HG03108 (cell line): Measurements from ENCODE around the gene SLC11A2.
"Not testable (repeated sequence)": the region's sequence is repeated elsewhere in the genome, so short reads cannot be mapped to it uniquely, and the experiment has no call there.

ENCODE experiments used
- ATAC-seq: cut with Tn5 transposase; IDR thresholded peaks from one replicate; pipeline ENCODE4 v1.9.1; 2021; ENCODE audit warnings: moderate library complexity; ENCODE audit not compliant: unreplicated experiment

SLC11A2 gene

GRCh38 chr12:50991291-50991690, 34.9 kb downstream of the SLC11A2 start:
- no peak for ATAC-seq

GRCh38 chr12:50990791-50991190, 35.4 kb downstream of the SLC11A2 start:
- no peak for ATAC-seq

GRCh38 chr12:50990147-50990727, 35.9 kb downstream of the SLC11A2 start:
- no peak for ATAC-seq

DNA sequence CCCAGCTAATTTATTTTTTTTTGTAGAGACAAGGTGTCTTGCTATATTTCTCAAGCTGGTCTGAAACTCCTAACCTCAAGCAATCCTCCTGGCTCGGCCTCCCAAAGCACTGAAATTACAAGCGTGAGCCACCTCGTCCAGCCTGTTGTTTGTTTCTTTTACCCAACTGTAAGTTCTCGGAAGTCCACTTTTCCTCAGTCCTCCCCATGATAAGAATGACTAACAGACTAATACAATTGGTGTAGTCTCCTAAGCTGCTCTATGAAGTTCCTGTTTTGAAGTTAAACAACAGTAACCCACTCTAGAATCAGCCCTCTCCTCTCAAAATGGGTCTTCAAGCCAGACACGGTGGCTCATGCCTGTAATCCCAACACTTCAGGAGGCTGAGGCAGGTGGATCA, 37.3 kb downstream of the SLC11A2 start:
- no peak for ATAC-seq

DNA sequence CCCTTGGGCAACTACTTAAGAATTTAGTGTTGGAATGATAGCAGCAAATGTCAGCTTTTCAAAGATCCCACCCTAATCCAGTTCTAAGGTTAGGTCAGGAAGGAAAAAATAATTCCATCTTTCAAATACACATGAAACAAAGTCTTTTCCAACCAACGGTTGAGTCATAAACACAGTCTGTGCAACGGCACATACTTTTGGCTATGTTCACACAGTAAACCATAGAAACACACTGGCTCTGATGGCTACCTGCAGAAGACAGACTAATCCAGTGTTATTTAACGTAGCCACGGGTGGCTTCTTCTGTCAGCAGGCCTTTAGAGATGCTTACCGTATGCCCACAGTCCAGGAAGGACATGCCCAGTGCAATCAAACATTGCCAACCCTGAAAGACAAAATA, 38.1 kb downstream of the SLC11A2 start:
- no peak for ATAC-seq

DNA sequence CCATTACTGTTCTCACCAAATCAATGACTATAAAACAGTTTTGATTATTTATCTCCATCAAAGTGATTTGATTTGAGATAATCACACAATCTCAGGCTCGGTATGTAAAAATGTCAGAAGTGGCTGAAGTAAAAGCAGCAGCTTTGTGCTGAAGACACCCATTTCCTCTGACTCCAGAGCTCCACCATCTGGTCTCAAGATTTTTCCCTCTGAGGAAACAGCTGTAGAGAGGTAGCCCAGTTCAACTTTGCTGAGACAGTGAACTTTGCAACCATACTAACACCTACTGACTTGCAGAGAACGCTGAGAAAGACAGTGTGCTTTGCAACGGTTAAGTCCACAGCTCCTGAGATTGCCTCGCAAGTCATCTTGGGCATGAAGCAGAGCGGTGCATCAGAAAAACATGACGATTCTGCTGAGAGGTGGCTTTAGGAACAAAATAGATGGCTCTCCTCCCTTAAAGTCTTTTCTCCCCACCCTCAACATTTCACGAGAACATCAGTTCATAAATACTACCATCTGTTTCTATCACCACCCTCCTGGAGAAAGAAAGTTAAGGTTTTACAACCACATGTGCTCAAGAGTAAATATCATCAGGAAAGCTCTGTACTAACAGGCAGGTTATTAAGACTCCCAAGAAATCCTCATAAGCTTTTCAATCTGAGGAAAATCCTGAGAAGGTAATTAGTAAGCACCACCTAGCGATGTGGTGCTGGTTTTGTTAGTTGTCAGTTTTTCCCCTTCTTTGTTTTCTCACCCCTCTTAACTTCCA, 39.0 kb downstream of the SLC11A2 start:
- ATAC-seq: no peak

DNA sequence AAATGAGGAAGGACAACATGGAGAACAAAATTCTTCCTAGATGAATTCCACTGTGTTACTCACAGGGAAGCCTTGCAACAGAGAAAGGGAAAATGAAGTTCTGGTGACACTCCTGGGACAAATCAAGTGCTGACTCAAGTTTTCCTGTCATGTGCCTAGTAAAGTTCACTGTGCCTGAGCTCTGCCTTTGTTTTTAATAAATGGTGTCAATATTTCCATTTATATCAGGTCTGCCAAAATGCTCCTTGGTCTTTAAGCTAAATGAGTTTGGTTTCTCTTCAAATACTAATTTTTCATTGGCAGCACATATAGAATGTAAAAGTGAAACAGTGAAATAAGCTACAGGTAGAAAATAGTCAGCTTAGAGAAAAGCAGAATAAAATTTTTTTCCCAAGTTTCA, 40.9 kb downstream of the SLC11A2 start:
- no peak for ATAC-seq

DNA sequence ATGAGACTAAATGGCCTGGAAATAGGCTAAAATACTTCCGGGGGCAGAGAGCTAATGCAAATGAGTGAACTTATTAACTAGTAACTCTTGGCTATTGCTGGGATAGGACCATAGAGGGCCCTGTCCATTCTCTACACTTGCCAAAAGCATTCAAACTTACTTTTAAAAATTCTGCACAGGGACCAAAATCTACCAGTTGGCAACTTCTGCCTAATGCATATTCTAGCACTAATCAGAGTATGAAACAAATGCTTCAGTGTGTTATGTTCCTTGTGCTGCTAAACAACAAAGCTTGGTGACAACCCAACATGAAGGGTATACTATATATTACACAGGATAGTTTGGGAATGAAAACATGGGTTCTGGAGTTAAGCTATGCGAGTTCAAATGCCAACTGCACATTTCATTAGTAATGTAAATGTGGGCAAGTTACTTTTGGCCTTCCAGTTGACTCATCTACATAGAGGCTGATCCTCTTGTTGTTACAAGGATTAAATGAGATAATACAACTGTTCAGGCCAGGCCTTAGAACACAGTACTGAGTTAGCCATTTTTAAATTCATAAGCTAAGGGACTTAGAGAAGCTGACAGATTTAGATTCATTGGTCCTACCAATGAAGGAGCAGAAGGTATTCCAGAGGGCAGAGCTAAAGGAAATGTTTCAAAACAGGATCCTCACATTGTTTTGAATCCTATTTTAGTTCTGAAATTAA, 41.4 kb downstream of the SLC11A2 start:
- ATAC-seq: no peak

GRCh38 chr12:50981319-50982239, 44.6 kb downstream of the SLC11A2 start:
- ATAC-seq: no peak

DNA sequence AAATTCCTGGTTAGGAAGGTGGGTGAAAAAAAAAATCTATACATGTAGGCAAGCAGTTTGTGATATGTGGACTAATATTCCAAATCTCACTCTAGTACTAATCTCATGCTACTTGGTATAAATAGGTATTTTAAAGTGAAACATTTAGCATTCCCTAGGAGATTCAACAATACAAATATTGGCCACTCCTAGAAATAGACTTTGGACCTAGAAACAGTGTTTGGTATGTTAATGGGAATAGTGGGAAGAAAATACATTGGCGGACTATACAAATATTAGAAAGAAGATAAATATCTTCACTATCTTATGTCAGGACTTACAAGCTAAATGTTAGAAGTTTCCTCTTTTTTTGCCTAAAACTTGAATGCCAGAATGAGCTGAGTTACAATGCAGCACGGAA, 45.6 kb downstream of the SLC11A2 start:
- ATAC-seq: no peak

DNA sequence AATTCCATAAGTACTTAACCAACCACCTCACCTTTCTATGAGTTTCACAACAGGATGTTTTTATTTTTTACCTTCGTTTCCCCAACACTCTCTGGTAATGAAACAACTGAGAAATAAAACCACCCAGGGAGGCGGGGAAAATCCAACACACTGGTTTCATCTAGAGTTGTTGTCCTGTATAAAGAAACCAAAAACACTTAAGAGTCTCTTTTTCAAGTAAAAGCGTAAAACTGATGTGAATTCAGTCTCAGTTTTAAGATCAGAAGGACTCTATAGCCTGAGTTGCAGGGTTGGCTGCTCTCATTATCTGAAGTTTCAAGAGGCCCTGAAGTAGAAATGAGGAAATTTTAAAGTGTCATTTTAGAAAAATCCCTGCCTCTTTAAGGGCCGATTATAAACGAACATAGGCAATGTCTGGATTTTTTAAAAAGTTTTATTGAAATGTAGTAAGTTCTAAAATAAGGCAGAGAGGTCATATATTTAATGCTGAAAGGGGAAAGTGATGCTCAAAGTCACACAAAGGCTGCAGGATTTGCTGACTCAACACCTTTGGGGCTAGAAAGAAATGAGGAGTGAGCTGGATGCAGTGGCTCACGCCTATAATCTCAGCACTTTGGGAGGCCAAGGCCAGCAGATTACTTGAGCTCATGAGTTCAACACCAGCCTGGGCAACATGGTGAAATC, 46.7 kb downstream of the SLC11A2 start:
- no peak for ATAC-seq

- ATAC-seq: no peak
Measured at GRCh38 chr12:50971946-50972345, 54.2 kb downstream of the SLC11A2 start.

GRCh38 chr12:50964432-50964831, 61.8 kb downstream of the SLC11A2 start:
- no peak for ATAC-seq

DNA sequence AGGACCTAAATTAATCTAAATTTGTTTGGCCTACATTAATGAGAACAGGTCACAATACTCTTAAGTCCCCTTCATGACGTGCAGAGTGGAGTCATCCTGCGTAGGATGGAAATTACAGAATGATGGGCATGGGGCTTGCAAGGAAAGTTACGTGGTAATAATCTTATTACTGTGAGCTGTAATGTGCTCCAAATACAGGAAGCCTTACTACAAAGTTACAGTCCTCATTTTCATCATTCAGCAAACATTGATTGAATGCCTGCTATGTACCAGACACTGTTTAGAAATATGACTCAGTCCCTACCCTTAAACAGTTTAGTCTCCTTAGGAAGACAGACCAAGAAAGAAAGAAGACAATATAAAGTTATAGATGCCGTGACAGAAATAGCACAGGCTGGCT, 64.5 kb downstream of the SLC11A2 start:
- ATAC-seq: no peak

DNA sequence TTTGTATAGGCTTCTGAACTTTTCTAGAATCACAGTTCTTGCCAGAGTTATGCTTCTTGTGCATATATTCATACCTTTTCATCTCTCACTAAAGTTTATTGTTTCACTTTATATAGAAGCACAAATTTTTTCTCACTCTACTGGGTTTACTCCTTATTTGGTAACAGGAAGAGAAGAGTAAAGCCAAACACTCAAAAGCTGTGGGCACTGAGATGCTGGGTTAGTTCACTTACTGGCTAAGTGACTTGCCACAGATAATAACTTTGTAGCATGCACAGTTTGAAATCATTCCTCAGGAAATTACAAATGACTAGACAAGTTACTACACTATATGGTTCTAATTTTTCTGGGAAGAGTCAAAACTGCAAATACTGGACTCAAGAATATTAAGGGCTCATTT, 66.1 kb downstream of the SLC11A2 start:
- ATAC-seq: no peak

- no peak for ATAC-seq
Measured at GRCh38 chr12:50955697-50956096, 70.5 kb downstream of the SLC11A2 start.

- ATAC-seq: no peak
Measured at GRCh38 chr12:50955288-50955687, 70.9 kb downstream of the SLC11A2 start.

- ATAC-seq: not testable (repeated sequence)
Measured at GRCh38 chr12:50954789-50955188, 71.4 kb downstream of the SLC11A2 start.

DNA sequence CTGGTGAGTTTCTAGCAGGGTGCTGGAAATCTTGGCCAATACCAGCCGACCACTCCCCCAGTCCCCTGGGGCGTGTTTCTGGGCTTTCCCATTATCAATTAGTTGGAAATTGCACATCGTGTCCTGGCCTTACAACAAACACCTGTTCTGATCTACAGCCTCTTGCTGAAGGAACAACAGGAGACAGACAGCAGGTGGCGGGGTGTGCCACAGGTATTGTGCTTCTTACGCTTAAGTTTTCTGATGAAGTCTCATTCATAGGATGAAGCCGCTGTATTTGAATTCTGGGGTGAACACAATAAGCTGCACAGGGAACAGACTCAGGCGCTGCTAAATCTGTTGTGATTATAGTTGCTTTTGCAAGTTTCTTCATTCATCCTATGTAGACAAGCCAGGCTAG, 73.1 kb downstream of the SLC11A2 start:
- no peak for ATAC-seq

GRCh38 chr12:50952510-50952909, 73.7 kb downstream of the SLC11A2 start, which contains the start of gene HIGD1C:
Gene HIGD1C, plus strand, starts transcription at chr12:50952544. Its CDS starts 1,455 bp downstream, at chr12:50953999.
- no peak for ATAC-seq
